AG09319 (cell line): ENCODE data around the gene RAB1B.

Source experiments
- DNase-seq: peaks from one replicate; pipeline ENCODE4 v3.0.0-alpha.2; 2010; ENCODE audit warnings: low read depth; ENCODE audit errors: extremely low read depth
- TF ChIP-seq, protein P1 (sequence below): IDR thresholded peaks from 2 replicates; pipeline ENCODE4 v1.5.1; 2011; ENCODE audit warnings: low read depth, mild to moderate bottlenecking, inconsistent platforms, low read length, moderate library complexity

RAB1B gene

DNA sequence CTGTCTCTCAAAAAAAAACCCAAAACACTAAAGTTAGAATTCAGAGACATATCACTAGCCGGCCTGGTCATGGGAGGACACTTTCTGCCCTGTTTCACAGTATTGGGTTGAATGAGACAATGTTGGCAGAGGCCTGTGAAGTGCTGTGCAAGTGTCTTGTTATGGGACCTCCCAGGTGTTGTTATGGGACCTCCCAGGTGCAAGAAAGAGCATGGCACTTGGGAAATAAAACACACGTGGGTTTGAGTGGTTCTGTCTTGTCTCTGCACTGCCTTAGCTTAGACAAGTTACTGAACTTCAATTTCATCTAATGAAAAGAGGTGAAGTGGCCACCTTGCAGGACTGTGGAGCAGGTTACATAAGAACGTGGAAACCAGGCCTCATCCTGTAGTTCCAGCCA, 28.9 kb upstream of the RAB1B start:
- no peak for DNase-seq
- TF ChIP-seq, protein P1, sequence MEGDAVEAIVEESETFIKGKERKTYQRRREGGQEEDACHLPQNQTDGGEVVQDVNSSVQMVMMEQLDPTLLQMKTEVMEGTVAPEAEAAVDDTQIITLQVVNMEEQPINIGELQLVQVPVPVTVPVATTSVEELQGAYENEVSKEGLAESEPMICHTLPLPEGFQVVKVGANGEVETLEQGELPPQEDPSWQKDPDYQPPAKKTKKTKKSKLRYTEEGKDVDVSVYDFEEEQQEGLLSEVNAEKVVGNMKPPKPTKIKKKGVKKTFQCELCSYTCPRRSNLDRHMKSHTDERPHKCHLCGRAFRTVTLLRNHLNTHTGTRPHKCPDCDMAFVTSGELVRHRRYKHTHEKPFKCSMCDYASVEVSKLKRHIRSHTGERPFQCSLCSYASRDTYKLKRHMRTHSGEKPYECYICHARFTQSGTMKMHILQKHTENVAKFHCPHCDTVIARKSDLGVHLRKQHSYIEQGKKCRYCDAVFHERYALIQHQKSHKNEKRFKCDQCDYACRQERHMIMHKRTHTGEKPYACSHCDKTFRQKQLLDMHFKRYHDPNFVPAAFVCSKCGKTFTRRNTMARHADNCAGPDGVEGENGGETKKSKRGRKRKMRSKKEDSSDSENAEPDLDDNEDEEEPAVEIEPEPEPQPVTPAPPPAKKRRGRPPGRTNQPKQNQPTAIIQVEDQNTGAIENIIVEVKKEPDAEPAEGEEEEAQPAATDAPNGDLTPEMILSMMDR: no peak

DNA sequence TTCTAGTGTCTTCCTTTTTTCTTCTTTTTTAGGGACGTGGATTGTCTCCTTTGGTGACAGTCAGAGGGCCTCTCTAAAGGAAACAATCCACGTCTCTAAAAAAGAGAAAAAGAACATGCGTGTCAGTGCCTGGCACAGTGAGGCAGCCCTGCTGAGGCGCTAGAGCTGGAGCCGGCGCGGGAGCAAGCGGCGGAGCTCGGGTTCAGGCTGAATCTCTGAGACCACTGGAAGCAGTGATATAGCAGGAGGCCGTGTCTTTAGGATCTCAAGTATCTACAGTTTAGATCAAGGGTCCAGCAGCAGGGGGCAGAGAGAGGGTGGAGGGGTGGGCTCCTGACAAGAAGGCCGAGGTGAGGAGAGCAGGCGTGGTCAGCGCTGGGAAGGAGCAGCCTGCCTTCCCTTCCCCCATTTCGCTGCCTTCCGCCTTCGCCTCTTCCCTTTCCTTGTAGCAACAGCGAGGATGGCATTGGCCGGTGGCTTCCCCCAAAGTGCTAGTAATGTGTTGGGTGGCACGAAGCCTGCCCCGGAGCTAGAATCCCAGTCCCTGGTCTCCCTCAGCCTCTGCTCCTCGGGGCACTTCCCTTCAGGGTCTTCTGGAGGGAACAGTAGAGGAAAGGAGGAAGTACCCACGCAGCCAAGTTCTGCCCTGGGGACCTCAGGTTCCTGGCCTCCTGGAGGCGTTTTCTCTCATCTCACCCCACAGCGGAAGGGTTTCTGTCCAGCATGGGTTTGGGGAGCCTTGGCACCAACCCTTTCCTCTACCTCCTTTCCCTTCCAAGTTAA, 28.2 kb upstream of the RAB1B start:
- TF ChIP-seq, protein P1: no peak
- no peak for DNase-seq

DNA sequence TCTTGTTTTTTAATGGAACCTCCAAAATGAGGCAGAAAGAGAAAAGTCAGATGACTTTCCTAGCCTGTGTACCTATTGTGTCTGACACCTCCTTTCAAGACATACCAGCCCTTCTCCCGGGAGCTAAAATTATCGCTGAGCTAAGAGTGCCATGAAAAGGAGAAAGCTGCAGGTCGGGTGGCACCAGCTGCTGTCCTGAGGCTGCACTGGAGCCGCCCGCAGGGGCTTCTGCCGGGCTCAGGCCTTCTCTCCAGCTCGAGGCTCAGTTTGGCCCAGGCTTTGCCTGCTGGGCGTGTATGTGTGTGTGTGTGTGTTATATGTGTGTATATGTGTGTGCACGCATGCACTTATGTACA, 27.7 kb upstream of the RAB1B start:
- no peak for DNase-seq
- TF ChIP-seq, protein P1: no peak

DNA sequence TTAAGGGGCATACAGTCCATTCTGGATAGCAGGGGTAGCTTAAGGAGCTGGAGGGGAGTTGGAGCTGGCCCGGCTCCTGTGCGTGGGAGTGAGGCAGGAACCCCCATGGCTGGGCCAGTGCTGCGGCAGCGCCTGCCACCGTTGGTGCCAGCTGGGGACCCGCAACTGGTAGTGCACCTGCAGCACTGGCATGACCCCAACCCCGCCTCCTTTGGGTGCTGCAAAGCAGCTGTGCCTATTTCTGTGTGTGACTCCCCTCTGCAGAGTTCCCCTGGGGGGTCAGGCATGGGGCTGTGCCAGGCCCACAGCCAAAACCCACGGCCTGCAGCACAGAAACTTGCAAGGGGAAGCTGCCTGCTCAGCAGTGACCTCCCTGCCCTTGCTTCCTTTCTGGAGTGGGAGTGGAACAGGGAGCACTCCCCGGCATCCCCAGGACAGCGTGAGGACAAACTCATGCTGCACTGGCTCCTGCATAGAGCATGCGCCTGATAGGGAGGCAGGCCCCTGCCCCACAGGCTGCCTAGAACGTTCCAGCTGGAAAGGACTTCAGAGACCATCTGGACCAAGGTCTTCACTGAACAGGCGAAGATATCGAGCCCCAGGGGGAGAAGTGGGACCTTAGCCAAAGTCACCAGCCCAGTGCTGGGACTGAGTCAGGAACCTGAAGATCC, 26.2 kb upstream of the RAB1B start:
- no peak for DNase-seq
- TF ChIP-seq, protein P1: no peak

DNA sequence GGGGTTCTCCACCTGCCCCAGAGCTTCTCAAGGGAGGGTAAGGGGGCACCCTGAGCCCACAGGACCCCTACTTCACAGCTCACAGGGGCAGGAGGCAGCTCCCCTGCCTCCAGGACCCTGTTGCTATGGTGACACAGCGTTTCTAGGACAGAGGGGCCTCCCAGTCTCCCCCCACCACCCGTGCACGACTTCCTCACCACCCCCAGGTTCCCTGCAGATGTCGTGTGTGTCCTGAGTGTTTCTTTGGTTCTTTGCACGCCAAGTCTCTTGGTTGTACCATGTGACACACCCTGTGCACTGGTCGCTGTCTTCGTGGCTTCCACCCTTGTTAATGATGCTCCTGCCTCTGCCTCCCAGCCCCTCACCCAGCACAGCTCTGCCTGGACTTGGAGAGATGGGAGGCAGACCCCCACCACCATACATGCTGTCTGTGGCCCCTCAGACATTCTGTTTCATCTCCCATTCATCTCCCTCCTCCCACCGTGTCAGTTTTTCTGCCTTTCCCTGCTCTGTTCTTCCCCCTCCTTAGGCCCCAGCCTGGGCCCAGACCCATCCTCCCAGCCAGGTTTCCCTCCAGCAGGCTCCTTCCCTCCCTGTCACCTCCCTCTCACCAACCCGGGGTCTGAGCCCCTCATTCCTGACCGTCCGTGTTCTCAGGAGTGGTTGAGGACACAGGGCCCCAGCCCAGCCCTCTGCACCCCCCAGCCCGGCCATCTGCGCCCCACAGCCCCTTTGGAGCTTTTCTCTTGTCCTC, 24.5 kb upstream of the RAB1B start:
- no peak for DNase-seq
- TF ChIP-seq, protein P1: no peak

DNA sequence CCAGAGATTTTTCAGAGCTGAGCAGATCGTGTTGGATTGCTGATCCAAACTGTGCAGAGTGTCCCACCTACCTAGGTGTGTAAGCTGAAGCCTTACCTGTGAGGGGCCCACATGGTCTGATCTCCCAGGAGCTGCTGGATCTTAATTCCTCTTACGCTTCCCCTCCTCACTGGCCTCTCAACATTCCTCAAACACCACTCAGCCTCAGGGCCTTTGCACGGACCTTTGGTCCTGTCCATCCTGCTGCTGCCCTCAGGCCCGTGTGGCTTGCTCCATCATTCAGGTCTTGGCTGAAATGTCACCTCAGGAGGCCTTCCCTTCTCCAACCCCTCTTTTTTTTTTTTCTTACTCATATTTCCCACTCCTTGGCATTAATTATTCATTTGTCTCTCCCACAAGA, 21.1 kb upstream of the RAB1B start:
- TF ChIP-seq, protein P1: no peak
- DNase-seq: no peak

DNA sequence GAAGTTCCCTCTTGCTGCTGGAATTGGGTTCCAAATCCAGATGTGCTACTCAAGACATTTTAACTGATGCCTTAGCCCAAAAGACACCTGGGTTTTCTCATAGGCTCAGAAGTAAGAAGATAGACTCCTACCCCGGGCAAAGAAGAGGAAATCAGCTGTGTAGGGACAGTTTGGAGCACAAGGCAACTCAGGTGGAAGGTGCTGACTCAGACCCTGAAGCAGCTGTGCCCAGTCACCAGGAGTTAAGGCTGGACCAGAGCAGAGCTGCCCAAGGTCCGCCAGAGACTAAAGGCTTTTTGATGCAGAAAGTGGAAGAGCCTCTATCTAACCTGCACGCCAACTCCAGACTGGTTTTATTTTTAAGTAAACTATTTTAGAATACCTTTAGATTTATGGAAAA, 20.6 kb upstream of the RAB1B start:
- no peak for DNase-seq
- TF ChIP-seq, protein P1: no peak
